ENCODE results near the gene DPY19L3. TPM values are rescaled to one million over a fixed set of nuclear protein-coding genes. Genes with fewer than 3 reads are reported as not detected.

DPY19L3 gene
- total RNA-seq, 1 donor from 2014 or later: 29.8 TPM

DNA sequence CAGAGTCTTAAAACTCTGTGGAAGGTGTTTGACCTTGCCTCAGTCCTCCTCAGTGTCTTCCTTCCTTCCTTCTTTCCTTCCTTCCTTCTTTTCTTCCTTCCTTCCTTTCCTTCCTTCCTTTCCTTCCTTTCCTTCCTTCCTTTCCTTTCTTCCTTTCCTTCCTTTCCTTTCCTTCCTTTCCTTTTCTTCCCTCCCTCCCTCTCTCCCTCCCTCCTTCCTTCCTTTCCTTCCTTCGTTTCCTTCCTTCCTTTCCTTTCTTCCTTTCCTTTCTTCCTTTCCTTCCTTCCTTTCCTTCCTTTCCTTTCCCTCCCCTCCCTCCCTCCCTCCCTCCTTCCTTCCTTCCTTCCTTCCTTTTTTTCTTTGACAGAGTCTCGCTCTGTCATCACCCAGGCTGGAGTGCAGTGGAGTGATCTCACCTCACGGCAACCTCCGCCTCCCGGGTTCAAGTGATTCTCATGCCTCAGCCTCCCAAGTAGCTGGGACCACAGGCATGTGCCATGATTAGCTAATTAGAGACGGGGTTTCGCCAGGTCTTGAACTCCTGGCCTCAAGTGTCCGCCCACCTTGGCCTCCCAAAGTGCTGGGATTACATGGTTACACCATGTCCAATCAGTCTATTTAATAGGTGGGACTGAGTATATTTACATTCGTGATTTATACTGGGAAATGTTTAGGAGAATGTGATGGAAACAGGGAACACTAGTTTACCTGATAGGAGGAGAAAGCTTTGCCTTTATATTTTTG, 43.8 kb upstream of the DPY19L3 start:
- H3K4me3 Mint-ChIP-seq: no peak overlapping the region
- no peaks in the 10 kb centered on the region for H3K9me3 Mint-ChIP-seq
- TF ChIP-seq, protein P1, sequence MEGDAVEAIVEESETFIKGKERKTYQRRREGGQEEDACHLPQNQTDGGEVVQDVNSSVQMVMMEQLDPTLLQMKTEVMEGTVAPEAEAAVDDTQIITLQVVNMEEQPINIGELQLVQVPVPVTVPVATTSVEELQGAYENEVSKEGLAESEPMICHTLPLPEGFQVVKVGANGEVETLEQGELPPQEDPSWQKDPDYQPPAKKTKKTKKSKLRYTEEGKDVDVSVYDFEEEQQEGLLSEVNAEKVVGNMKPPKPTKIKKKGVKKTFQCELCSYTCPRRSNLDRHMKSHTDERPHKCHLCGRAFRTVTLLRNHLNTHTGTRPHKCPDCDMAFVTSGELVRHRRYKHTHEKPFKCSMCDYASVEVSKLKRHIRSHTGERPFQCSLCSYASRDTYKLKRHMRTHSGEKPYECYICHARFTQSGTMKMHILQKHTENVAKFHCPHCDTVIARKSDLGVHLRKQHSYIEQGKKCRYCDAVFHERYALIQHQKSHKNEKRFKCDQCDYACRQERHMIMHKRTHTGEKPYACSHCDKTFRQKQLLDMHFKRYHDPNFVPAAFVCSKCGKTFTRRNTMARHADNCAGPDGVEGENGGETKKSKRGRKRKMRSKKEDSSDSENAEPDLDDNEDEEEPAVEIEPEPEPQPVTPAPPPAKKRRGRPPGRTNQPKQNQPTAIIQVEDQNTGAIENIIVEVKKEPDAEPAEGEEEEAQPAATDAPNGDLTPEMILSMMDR (IDR thresholded peaks at IDR 0.05): no peak
- no peak overlapping the region for H3K27ac Mint-ChIP-seq
- POLR2A ChIA-PET: no interaction called here
- DNase-seq: no peak
- ATAC-seq (ENCODE audit: low read depth): no peak
- peaks cover 7% of the 10 kb centered on the region for H3K4me1 Mint-ChIP-seq
- H3K27me3 Mint-ChIP-seq: no peaks in the 10 kb centered on the region
- H3K36me3 Mint-ChIP-seq (ENCODE audit: low read depth): peaks cover 94% of the 10 kb centered on the region
- CTCF ChIA-PET: interaction anchor here (0.8 kb wide), 1 partner anchor 21 kb away, joined by 3 read pairs; no protein-coding TSS in a partner anchor
- intact Hi-C loops (cut with micrococcal nuclease): no loop called here

DNA sequence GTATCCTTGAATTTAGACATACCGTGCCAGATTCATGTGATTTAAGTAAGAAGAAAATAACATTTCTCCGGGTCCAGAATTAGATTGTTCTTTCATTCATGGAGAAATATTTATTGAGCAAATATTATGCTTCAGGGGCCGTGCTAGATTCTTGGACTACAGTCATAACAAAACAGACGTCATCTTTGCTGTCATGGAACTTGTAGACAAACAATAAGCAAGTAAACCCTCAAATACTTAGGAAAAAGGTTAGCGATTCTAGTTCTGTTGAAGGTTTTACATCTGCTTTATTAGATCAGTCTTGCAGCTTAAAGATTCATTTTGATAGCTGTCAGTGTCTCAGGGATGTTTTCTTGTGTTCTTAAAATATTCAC, 43.3 kb upstream of the DPY19L3 start:
- ChIA-PET POLR2A (interaction anchor here (0.6 kb wide), 2 partner anchors 11 to 33 kb away, joined by 3 to 12 read pairs; no protein-coding TSS in a partner anchor), CTCF (interaction anchor here (0.8 kb wide), 1 partner anchor 21 kb away, joined by 3 read pairs; no protein-coding TSS in a partner anchor)
- H3K27ac Mint-ChIP-seq: no peak overlapping the region

DNA sequence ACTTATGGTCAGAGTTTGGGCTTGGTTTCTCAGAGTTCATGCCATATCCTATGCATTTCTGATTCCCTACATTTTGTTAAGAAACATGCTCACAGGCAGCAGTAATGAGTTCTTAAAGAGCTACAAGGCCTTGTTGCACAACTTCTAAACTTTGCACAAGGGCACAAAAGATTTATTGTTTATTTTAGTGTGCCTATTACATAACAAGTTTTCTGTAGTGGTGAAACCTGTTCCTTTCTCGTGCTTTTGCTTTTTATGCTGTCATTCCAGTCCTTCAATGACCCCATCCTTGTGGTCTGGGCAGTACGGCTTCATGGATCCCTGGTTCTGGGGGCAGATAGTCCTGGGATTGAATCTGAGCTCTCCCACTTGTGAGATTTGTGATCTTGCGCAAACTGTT, 42.4 kb upstream of the DPY19L3 start:
- CTCF ChIA-PET: no interaction called here
- peaks cover 8% of the 10 kb centered on the region for H3K4me1 Mint-ChIP-seq
- H3K4me3 Mint-ChIP-seq: no peak overlapping the region
- ATAC-seq (ENCODE audit: low read depth): no peak
- no peak overlapping the region for H3K27ac Mint-ChIP-seq
- POLR2A ChIA-PET: interaction anchor here (0.6 kb wide), 1 partner anchor 33 kb away, joined by 12 read pairs; no protein-coding TSS in a partner anchor
- H3K36me3 Mint-ChIP-seq (ENCODE audit: low read depth): peaks cover 95% of the 10 kb centered on the region
- H3K27me3 Mint-ChIP-seq: no peaks in the 10 kb centered on the region
- no peak for DNase-seq
- no peaks in the 10 kb centered on the region for H3K9me3 Mint-ChIP-seq
- TF ChIP-seq, protein P1 (IDR thresholded peaks at IDR 0.05): no peak
- intact Hi-C loops (cut with micrococcal nuclease): no loop called here

More for the DNA sequence above, 43.3 kb upstream of the DPY19L3 start:
- ATAC-seq (ENCODE audit: low read depth): no peak
- TF ChIP-seq, protein P1 (IDR thresholded peaks at IDR 0.05): no peak
- intact Hi-C loops (cut with micrococcal nuclease): no loop called here
- H3K36me3 Mint-ChIP-seq (ENCODE audit: low read depth): peaks cover 94% of the 10 kb centered on the region
- H3K4me3 Mint-ChIP-seq: no peak overlapping the region
- no peaks in the 10 kb centered on the region for H3K27me3 Mint-ChIP-seq
- no peaks in the 10 kb centered on the region for H3K9me3 Mint-ChIP-seq
- DNase-seq: no peak
- H3K4me1 Mint-ChIP-seq: peaks cover 8% of the 10 kb centered on the region

DNA sequence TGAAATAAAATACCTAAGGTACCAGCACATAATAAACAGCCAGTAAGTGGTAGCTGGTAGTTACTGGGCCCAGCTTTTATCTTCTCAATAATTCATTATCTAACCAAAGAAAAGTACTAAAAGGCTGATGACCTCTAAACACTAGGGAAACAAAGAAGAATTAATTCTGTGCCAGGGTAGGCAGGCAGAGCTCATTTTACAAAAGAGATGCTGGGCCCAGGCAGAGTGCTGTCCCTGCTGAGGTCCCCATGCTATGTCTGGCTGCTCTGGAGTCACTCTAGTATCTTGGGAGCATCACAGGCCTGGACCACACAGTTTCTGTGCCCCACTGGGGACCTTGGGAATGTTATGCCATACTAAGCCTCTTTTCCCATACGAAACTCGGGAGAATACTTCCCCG, 41.9 kb upstream of the DPY19L3 start:
- POLR2A ChIA-PET: no interaction called here

DNA sequence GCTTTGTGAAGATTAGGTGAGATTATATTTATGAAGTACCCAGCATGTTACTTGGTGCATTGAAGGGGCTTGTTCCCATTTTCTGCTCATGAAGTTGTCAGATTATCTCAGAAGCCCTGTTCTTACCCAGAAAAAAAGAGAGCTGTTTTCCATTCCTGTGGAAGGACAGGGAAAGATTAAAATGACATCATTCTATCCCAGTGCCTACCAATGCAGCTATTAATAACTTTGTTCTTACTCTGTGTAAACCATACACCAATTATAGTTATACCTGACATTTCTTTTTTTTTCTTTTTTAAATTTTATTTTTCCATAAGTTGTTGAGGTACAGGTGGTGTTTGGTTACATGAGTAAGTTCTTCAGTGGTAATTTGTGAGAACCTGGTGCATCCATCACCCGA, 41.5 kb upstream of the DPY19L3 start:
- H3K36me3 Mint-ChIP-seq (ENCODE audit: low read depth): peaks cover 96% of the 10 kb centered on the region

More for the DNA sequence above, 41.9 kb upstream of the DPY19L3 start:
- ATAC-seq (ENCODE audit: low read depth) (no peak), DNase-seq (no peak)
- Mint-ChIP-seq H3K27ac (no peak overlapping the region), H3K36me3 (ENCODE audit: low read depth) (peaks cover 95% of the 10 kb centered on the region), H3K4me3 (no peak overlapping the region), H3K4me1 (peaks cover 8% of the 10 kb centered on the region), H3K27me3 (no peaks in the 10 kb centered on the region), H3K9me3 (no peaks in the 10 kb centered on the region)
- intact Hi-C loops (cut with micrococcal nuclease): no loop called here
- CTCF ChIA-PET: no interaction called here
- TF ChIP-seq, protein P1 (IDR thresholded peaks at IDR 0.05): no peak

More for the DNA sequence above, 41.5 kb upstream of the DPY19L3 start:
- ChIA-PET CTCF (no interaction called here), POLR2A (no interaction called here)
- H3K4me3 Mint-ChIP-seq: no peak overlapping the region
- H3K27me3 Mint-ChIP-seq: no peaks in the 10 kb centered on the region
- no peaks in the 10 kb centered on the region for H3K9me3 Mint-ChIP-seq
- H3K27ac Mint-ChIP-seq: no peak overlapping the region
- DNase-seq: no peak
- TF ChIP-seq, protein P1 (IDR thresholded peaks at IDR 0.05): no peak
- ATAC-seq (ENCODE audit: low read depth): no peak
- peaks cover 8% of the 10 kb centered on the region for H3K4me1 Mint-ChIP-seq
- intact Hi-C loops (cut with micrococcal nuclease): no loop called here

Data from activated B cell treated with CpG ODN at 0.5 μM for 24 hours (primary cell).